Measurements from ENCODE around the gene GGA2.
"Not testable (repeated sequence)": the region's sequence is repeated elsewhere in the genome, so short reads cannot be mapped to it uniquely, and the experiment has no call there.

GGA2 gene

GRCh38 chr16:23465179-23465578 is 45.1 kb downstream of the GGA2 start:
- Histone ChIP-seq H3K9me3 (ENCODE audit: insufficient read depth, low read depth, low read length) (no peaks in the 10 kb centered on the region), H3K27me3 (ENCODE audit: insufficient read depth, low read length, poor library complexity, severe bottlenecking) (no peaks in the 10 kb centered on the region), H3F3A (ENCODE audit: low read depth) (no peaks in the 10 kb centered on the region), H3K4me1 (ENCODE audit: insufficient read depth, low read length, poor library complexity, severe bottlenecking) (no peaks in the 10 kb centered on the region), H2AFZ (ENCODE audit: low read length) (no peak overlapping the region), H3K4me2 (ENCODE audit: low read depth, low read length, poor library complexity, severe bottlenecking) (no peak overlapping the region), H3K36me3 (ENCODE audit: insufficient read depth, low read length) (no peaks in the 10 kb centered on the region), H4K20me1 (ENCODE audit: insufficient read depth, low read length, poor library complexity, severe bottlenecking) (no peaks in the 10 kb centered on the region), H3K79me2 (ENCODE audit: insufficient read depth, low read length) (no peaks in the 10 kb centered on the region), H3K4me3 (ENCODE audit: low read length, poor library complexity, severe bottlenecking) (no peak overlapping the region), H3K9ac (ENCODE audit: low read depth, low read length, poor library complexity, severe bottlenecking) (no peak overlapping the region), H3K9me2 (replicated peaks; ENCODE audit: low read depth, low read length) (no peaks in the 10 kb centered on the region)
- TF ChIP-seq CTCF (conservative IDR thresholded peaks at IDR 0.05; ENCODE audit: low read length) = no peak
- TF ChIP-seq EZH2phosphoT487 (IDR thresholded peaks at IDR 0.05; ENCODE audit: borderline replicate concordance) = no peak

- H3K4me1 ChIP-seq (ENCODE audit: insufficient read depth, low read length, poor library complexity, severe bottlenecking) = no peaks in the 10 kb centered on the region
- no peaks in the 10 kb centered on the region for H3F3A ChIP-seq (ENCODE audit: low read depth)
- no peaks in the 10 kb centered on the region for H3K79me2 ChIP-seq (ENCODE audit: insufficient read depth, low read length)
- no peak overlapping the region for H3K9ac ChIP-seq (ENCODE audit: low read depth, low read length, poor library complexity, severe bottlenecking)
- no peak overlapping the region for H2AFZ ChIP-seq (ENCODE audit: low read length)
- H3K27me3 ChIP-seq (ENCODE audit: insufficient read depth, low read length, poor library complexity, severe bottlenecking) = no peaks in the 10 kb centered on the region
- no peak overlapping the region for H3K4me3 ChIP-seq (ENCODE audit: low read length, poor library complexity, severe bottlenecking)
- H3K36me3 ChIP-seq (ENCODE audit: insufficient read depth, low read length) = no peaks in the 10 kb centered on the region
- no peaks in the 10 kb centered on the region for H3K9me3 ChIP-seq (ENCODE audit: insufficient read depth, low read depth, low read length)
- H3K4me2 ChIP-seq (ENCODE audit: low read depth, low read length, poor library complexity, severe bottlenecking) = no peak overlapping the region
- no peaks in the 10 kb centered on the region for H4K20me1 ChIP-seq (ENCODE audit: insufficient read depth, low read length, poor library complexity, severe bottlenecking)
- TF ChIP-seq EZH2phosphoT487 (IDR thresholded peaks at IDR 0.05; ENCODE audit: borderline replicate concordance) (no peak), CTCF (conservative IDR thresholded peaks at IDR 0.05; ENCODE audit: low read length) (no peak)
- H3K9me2 ChIP-seq (replicated peaks; ENCODE audit: low read depth, low read length) = no peaks in the 10 kb centered on the region
These were observed 46.1 kb downstream of the GGA2 start for GRCh38 chr16:23464196-23464595.

GRCh38 chr16:23462994-23463393 is 47.3 kb downstream of the GGA2 start:
- H2AFZ ChIP-seq (ENCODE audit: low read length); H3K9ac ChIP-seq (ENCODE audit: low read depth, low read length, poor library complexity, severe bottlenecking); H3K4me2 ChIP-seq (ENCODE audit: low read depth, low read length, poor library complexity, severe bottlenecking); H3K4me3 ChIP-seq (ENCODE audit: low read length, poor library complexity, severe bottlenecking); H3F3A ChIP-seq (ENCODE audit: low read depth); H3K36me3 ChIP-seq (ENCODE audit: insufficient read depth, low read length); H3K4me1 ChIP-seq (ENCODE audit: insufficient read depth, low read length, poor library complexity, severe bottlenecking); H3K9me2 ChIP-seq (replicated peaks; ENCODE audit: low read depth, low read length); H3K79me2 ChIP-seq (ENCODE audit: insufficient read depth, low read length); H4K20me1 ChIP-seq (ENCODE audit: insufficient read depth, low read length, poor library complexity, severe bottlenecking); H3K9me3 ChIP-seq (ENCODE audit: insufficient read depth, low read depth, low read length); H3K27me3 ChIP-seq (ENCODE audit: insufficient read depth, low read length, poor library complexity, severe bottlenecking): not testable (repeated sequence)

GRCh38 chr16:23453338-23454052 is 56.8 kb downstream of the GGA2 start:
- TF ChIP-seq CTCF (conservative IDR thresholded peaks at IDR 0.05; ENCODE audit: low read length) (no peak), EZH2phosphoT487 (IDR thresholded peaks at IDR 0.05; ENCODE audit: borderline replicate concordance) (no peak)
- Histone ChIP-seq H3K9me2 (replicated peaks; ENCODE audit: low read depth, low read length) (no peaks in the 10 kb centered on the region), H4K20me1 (ENCODE audit: insufficient read depth, low read length, poor library complexity, severe bottlenecking) (peaks cover 9% of the 10 kb centered on the region), H3K4me1 (ENCODE audit: insufficient read depth, low read length, poor library complexity, severe bottlenecking) (peaks cover 15% of the 10 kb centered on the region), H3F3A (ENCODE audit: low read depth) (no peaks in the 10 kb centered on the region), H2AFZ (ENCODE audit: low read length) (peak overlapping the region; percentile 97; the same call in 1 of the 2 replicates), H3K4me2 (ENCODE audit: low read depth, low read length, poor library complexity, severe bottlenecking) (peak overlapping the region; percentile 96), H3K27me3 (ENCODE audit: insufficient read depth, low read length, poor library complexity, severe bottlenecking) (no peaks in the 10 kb centered on the region), H3K4me3 (ENCODE audit: low read length, poor library complexity, severe bottlenecking) (peak overlapping the region; percentile 85), H3K9ac (ENCODE audit: low read depth, low read length, poor library complexity, severe bottlenecking) (peak overlapping the region; percentile 86), H3K79me2 (ENCODE audit: insufficient read depth, low read length) (peaks cover 15% of the 10 kb centered on the region), H3K9me3 (ENCODE audit: insufficient read depth, low read depth, low read length) (no peaks in the 10 kb centered on the region), H3K36me3 (ENCODE audit: insufficient read depth, low read length) (no peaks in the 10 kb centered on the region)

Data from Loucy (cell line).